Measurements from ENCODE around the gene COA3.

GRCh38 chr17:42845918-42846593 lies 47.6 kb upstream of the COA3 start:
- TF ChIP-seq CTCF (IDR thresholded peaks at IDR 0.05) (no peak), POLR2A (IDR thresholded peaks at IDR 0.05) (no peak), POLR2AphosphoS5 (IDR thresholded peaks at IDR 0.05; ENCODE audit: insufficient read depth in 1 of 2, low read depth in 1 of 2) (no peak)

Data from vagina (tissue), 2 donors.